Measurements from ENCODE around the gene RHCE. TPM values are rescaled to one million over a fixed set of nuclear protein-coding genes. Genes with fewer than 3 reads are reported as not detected.
A peak's percentile ranks its signal among the peaks of the same experiment; 100 is the strongest.

The RHCE gene
- total and polyA plus RNA-seq, 2 donors (not counting 1 experiment from before 2014, with no cell fraction given), result 0.50 to 1.2 TPM

DNA sequence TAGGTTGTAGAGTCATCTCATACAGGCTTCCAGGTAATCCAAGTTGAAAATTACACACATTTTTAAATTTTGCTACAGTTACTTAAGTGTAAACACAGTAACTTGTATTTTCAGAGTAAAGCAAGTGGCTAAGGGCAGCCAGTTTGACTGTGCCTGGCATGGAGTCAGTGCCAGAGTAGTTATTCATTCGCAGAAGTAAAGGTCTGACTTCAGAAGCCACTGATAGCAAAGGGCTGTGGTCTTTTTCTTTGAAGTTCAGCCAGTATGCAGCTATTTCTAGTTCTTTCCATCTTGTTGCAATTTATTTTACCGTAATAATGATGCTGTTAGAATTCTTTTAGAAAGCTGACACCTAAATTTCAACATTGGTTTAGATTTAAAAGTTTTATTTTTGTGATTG, 73.1 kb downstream of the RHCE start:
- Histone ChIP-seq H3K27me3 (ENCODE audit: control insufficient read depth, insufficient read depth, low read length) (no peaks in the 10 kb centered on the region), H3K36me3 (ENCODE audit: control insufficient read depth, insufficient read depth, low read length) (no peaks in the 10 kb centered on the region), H3K27ac (ENCODE audit: insufficient read depth, low read length) (no peak overlapping the region), H3K4me1 (ENCODE audit: control insufficient read depth, extremely low read depth, insufficient read depth, low read length) (peaks cover 5% of the 10 kb centered on the region), H3K79me2 (ENCODE audit: control insufficient read depth, insufficient read depth, low read length) (peaks cover 9% of the 10 kb centered on the region), H3K9ac (ENCODE audit: insufficient read depth, low read length) (no peak overlapping the region), H3K9me3 (ENCODE audit: control insufficient read depth, insufficient read depth, low read depth, low read length) (no peaks in the 10 kb centered on the region), H2AFZ (ENCODE audit: low read length) (no peak overlapping the region), H3K4me3 (replicated peaks in 1 of 4; ENCODE audit: control extremely low read depth in 1 of 4, insufficient read depth in 1 of 4, low read depth in 3 of 4, low read length in 4 of 4) (no peak overlapping the region), H3K4me2 (ENCODE audit: extremely low read depth, insufficient read depth, low read length) (no peak overlapping the region), H4K20me1 (ENCODE audit: control insufficient read depth, extremely low read depth, insufficient read depth, low read length) (no peaks in the 10 kb centered on the region)
- TF ChIP-seq EZH2 (IDR thresholded peaks at IDR 0.05; ENCODE audit: low read length, missing control alignments), result no peak
- TF ChIP-seq, protein P1, sequence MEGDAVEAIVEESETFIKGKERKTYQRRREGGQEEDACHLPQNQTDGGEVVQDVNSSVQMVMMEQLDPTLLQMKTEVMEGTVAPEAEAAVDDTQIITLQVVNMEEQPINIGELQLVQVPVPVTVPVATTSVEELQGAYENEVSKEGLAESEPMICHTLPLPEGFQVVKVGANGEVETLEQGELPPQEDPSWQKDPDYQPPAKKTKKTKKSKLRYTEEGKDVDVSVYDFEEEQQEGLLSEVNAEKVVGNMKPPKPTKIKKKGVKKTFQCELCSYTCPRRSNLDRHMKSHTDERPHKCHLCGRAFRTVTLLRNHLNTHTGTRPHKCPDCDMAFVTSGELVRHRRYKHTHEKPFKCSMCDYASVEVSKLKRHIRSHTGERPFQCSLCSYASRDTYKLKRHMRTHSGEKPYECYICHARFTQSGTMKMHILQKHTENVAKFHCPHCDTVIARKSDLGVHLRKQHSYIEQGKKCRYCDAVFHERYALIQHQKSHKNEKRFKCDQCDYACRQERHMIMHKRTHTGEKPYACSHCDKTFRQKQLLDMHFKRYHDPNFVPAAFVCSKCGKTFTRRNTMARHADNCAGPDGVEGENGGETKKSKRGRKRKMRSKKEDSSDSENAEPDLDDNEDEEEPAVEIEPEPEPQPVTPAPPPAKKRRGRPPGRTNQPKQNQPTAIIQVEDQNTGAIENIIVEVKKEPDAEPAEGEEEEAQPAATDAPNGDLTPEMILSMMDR (conservative IDR thresholded peaks at IDR 0.05 in 1 of 2, IDR thresholded peaks at IDR 0.05 in 1 of 2; ENCODE audit: low read depth in 1 of 2, low read length in 2 of 2), result no peak
- DNase-seq (ENCODE audit: low read depth in 2 of 2), result peak in 1 of 2 donors; percentile 29

DNA sequence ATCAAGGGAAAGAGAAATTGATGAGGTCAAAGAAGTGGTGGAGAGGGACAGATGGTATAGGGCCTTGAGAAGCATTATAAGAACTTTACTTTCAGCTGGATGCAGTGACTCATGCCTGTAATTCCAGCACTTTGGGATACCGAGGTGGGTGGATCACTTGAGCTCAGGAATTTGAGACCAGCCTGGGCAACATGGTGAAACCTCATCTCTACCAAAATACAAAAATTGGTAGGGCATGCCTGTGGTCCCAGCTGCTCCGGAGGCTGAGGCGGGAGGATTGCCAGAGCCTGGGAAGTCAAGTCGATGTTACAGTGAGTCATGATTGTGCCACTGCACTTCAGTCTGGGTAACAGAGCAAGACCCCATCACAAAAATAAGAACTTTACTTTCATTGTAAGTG, 76.8 kb downstream of the RHCE start:
- Histone ChIP-seq H3K27me3 (ENCODE audit: control insufficient read depth, insufficient read depth, low read length) (no peaks in the 10 kb centered on the region), H3K4me1 (ENCODE audit: control insufficient read depth, extremely low read depth, insufficient read depth, low read length) (peaks cover 5% of the 10 kb centered on the region), H3K9ac (ENCODE audit: insufficient read depth, low read length) (no peak overlapping the region), H3K4me3 (replicated peaks in 1 of 4; ENCODE audit: control extremely low read depth in 1 of 4, insufficient read depth in 1 of 4, low read depth in 3 of 4, low read length in 4 of 4) (no peak overlapping the region), H3K4me2 (ENCODE audit: extremely low read depth, insufficient read depth, low read length) (peak overlapping the region; percentile 19), H2AFZ (ENCODE audit: low read length) (no peak overlapping the region), H3K36me3 (ENCODE audit: control insufficient read depth, insufficient read depth, low read length) (no peaks in the 10 kb centered on the region), H4K20me1 (ENCODE audit: control insufficient read depth, extremely low read depth, insufficient read depth, low read length) (no peaks in the 10 kb centered on the region), H3K79me2 (ENCODE audit: control insufficient read depth, insufficient read depth, low read length) (peaks cover 45% of the 10 kb centered on the region), H3K27ac (ENCODE audit: insufficient read depth, low read length) (no peak overlapping the region), H3K9me3 (ENCODE audit: control insufficient read depth, insufficient read depth, low read depth, low read length) (no peaks in the 10 kb centered on the region)
- peak; percentile 85 to 93 for DNase-seq (ENCODE audit: low read depth in 2 of 2)
- no peak for TF ChIP-seq EZH2 (IDR thresholded peaks at IDR 0.05; ENCODE audit: low read length, missing control alignments)
- TF ChIP-seq, protein P1 (conservative IDR thresholded peaks at IDR 0.05 in 1 of 2, IDR thresholded peaks at IDR 0.05 in 1 of 2; ENCODE audit: low read depth in 1 of 2, low read length in 2 of 2), result no peak

- Histone ChIP-seq H3K4me1 (ENCODE audit: control insufficient read depth, extremely low read depth, insufficient read depth, low read length) (peaks cover 5% of the 10 kb centered on the region), H2AFZ (ENCODE audit: low read length) (no peak overlapping the region), H3K9me3 (ENCODE audit: control insufficient read depth, insufficient read depth, low read depth, low read length) (no peaks in the 10 kb centered on the region), H4K20me1 (ENCODE audit: control insufficient read depth, extremely low read depth, insufficient read depth, low read length) (no peaks in the 10 kb centered on the region), H3K27ac (ENCODE audit: insufficient read depth, low read length) (no peak overlapping the region), H3K79me2 (ENCODE audit: control insufficient read depth, insufficient read depth, low read length) (peaks cover 43% of the 10 kb centered on the region), H3K27me3 (ENCODE audit: control insufficient read depth, insufficient read depth, low read length) (no peaks in the 10 kb centered on the region), H3K4me2 (ENCODE audit: extremely low read depth, insufficient read depth, low read length) (no peak overlapping the region), H3K4me3 (replicated peaks in 1 of 4; ENCODE audit: control extremely low read depth in 1 of 4, insufficient read depth in 1 of 4, low read depth in 3 of 4, low read length in 4 of 4) (no peak overlapping the region), H3K9ac (ENCODE audit: insufficient read depth, low read length) (no peak overlapping the region), H3K36me3 (ENCODE audit: control insufficient read depth, insufficient read depth, low read length) (no peaks in the 10 kb centered on the region)
- TF ChIP-seq, protein P1 (conservative IDR thresholded peaks at IDR 0.05 in 1 of 2, IDR thresholded peaks at IDR 0.05 in 1 of 2; ENCODE audit: low read depth in 1 of 2, low read length in 2 of 2), result no peak
- TF ChIP-seq EZH2 (IDR thresholded peaks at IDR 0.05; ENCODE audit: low read length, missing control alignments), result no peak
- no peak for DNase-seq (ENCODE audit: low read depth in 2 of 2)
These were observed 77.8 kb downstream of the RHCE start for GRCh38 chr1:25342846-25343245.
